Stimulated activated CD8-positive, alpha-beta memory T cell treated with anti-CD3 and anti-CD28 coated beads, Interleukin-12 subunit alpha, Interleukin-12 subunit beta, amount 100 ng/mL, for 24 hours (primary cell): ENCODE results near the gene RANGAP1.
A peak's percentile ranks its signal among the peaks of the same experiment; 100 is the strongest.

Experiments
- DNase-seq: peaks from one replicate; pipeline ENCODE4 v3.0.0-alpha.2; 2020; ENCODE audit errors: extremely low read depth

The RANGAP1 gene, protein sequence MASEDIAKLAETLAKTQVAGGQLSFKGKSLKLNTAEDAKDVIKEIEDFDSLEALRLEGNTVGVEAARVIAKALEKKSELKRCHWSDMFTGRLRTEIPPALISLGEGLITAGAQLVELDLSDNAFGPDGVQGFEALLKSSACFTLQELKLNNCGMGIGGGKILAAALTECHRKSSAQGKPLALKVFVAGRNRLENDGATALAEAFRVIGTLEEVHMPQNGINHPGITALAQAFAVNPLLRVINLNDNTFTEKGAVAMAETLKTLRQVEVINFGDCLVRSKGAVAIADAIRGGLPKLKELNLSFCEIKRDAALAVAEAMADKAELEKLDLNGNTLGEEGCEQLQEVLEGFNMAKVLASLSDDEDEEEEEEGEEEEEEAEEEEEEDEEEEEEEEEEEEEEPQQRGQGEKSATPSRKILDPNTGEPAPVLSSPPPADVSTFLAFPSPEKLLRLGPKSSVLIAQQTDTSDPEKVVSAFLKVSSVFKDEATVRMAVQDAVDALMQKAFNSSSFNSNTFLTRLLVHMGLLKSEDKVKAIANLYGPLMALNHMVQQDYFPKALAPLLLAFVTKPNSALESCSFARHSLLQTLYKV

DNA sequence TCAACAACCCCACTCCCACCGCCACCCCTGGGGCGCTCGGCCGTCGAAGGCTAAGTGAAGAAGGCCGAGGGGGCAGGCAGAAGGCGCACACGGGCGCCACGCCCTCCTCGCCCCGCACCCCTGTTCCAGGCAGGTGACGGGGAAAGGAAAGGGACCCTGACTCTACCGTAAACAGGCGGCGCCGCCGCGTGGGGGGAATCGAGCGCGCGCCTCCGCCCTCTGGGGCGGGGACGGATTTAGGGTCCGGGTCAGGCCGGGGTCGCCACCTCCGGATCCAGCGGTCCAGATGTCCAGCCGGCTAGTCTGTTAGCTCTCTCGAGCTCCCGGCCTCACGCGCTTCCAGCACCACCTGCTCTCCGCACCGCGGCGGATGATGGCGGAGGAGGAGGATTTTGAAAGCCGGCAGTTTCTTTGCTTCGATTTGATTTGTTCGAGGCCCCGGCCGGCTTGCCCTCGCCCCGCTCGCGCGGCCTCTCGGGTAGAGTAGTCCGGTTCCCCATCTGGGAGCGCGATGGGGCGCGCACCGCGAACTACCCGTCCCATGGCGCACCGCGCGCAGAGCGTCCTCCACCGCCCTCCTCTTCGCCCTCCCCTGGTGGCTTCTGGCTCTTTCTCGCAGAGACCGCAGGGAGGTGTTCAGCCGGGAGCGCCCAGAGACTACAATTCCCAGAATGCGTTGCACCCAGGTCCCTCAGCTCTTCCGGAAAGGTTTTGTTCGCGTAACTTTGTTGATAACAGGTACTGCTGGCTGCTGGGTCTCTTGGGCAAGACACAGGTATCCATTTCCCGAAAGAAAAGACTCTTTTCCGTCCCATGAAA is at the start of gene RANGAP1:
Gene RANGAP1 (minus strand): TSS at position 368 of the 819 bp plus-strand sequence. CDS start 5,143 bp downstream, outside the sequence.
- DNase-seq: peak; percentile 94

DNA sequence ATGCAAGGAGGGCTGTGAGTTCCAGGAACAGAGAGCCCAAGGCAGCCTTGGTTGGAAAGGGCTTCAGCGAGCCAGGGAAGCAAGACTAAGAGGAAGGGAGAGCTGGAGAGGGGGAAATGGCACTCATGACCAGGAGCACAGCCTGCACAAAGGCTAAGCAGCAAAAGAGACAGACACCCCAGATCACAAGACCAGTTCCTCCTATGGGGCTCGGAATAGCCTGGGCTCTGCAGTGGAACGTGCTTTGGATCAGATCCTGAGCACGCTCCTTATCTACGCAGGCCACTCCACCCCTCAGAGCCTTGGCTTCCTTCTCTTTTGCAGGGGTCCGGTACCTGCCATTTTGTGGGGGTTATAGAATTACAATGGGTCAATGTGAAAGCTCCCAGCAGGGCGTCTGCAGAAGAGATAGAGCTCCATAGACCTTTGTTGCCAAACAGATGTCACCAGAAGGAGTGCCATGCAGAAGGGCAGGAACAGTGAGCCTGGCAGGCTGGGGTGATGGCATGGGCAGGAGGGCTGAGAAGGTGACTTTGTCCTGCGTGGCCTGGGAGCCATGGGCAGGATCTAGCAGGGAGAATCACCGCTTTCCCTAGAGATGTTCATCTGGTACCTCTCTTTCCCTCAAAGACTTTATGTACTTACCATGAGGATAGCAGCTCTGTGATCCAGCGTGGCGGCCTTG is 49.1 kb upstream of the RANGAP1 start:
- DNase-seq: no peak

DNA sequence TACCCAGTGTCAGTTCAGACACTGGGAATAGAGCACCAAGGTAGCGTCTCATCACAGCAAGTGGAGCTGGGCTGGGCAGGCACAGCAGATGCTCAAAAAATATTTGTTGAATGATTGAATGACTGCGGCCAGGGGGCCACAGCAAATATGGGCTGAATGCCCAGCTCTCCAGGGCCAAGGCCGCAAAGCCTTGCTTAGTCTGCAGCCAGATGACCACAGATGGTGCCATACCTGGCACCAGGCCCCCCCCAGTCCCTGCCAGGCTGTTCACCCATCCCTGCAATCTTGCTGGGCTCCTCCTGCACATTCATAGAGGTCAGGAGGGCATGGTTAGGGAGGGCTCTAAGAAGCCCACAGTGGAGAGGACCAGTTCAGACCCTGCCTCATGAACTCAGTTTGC is 48.2 kb upstream of the RANGAP1 start:
- DNase-seq: no peak

DNA sequence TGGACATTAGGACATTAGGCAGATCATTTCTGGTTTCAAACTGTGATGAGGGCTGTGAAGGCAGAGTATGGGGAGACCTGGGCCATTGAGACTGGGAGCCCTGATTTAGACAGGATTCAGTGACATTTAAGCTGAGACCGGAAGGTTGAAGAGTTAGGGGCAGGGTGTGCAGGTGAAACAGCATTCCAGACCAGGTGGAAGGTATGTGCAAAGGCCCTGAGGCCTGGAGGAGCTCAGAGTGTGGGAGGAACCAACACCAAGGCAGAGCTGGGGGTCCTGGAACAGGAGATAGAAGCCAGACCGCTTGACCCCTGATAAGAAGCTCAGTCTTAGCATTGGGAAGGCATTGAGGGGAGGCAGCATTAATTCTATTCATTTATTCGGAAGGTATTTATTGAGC is 47.8 kb upstream of the RANGAP1 start:
- no peak for DNase-seq

DNA sequence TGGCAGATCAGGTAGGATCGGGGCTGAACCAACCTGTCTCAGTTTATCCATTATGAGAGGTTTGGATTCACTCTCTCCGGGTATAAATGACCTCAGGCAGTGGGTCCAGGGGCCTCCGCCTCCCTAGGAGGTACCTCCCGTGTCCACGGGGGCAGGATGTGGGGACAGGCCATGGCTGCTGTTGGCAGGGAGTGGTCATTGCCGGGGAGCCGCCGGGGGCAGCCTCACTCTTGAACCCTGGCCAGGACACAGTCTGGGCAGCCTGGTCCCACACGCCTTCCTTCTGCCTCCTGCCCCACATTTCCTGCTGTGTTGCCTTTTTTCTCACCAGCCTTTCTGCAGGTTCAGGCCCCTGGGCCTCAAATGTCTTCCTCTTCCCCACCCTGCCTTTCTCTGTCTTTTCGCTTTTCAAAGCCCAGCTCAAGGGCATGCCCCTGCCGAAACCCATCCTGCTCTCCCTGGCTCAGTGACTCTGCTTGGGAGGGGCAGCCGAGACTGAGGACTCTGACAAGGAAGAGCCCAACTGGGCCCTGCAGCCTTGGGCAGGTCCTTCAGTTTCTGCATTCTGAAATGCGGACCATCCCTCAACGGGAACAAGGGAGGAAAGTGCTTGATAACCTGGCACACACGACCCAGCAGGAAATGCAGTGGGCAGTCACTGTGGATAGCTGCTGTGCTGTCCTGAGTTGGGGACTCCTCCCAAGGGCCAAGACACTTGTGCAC is 46.4 kb upstream of the RANGAP1 start:
- no peak for DNase-seq

DNA sequence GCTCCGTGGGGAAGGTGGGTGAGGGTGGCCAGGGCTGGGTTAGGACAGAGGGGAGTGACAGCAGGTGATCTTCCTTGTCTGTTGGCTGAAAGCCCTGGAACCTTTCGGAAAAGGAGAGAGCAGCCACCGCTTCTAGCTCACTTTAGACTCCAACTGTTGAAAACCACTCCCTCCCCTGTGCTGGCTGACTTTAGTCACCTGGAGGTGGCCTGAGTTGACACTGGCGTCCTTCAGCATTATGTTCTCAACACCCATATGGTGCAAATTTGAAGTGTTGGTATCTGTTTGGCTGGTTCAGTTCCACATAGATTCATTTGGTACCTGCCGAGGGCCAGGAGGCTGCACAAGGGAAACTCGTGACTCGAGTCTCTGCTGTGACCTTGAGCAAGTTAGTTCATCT is 44.2 kb upstream of the RANGAP1 start:
- no peak for DNase-seq

DNA sequence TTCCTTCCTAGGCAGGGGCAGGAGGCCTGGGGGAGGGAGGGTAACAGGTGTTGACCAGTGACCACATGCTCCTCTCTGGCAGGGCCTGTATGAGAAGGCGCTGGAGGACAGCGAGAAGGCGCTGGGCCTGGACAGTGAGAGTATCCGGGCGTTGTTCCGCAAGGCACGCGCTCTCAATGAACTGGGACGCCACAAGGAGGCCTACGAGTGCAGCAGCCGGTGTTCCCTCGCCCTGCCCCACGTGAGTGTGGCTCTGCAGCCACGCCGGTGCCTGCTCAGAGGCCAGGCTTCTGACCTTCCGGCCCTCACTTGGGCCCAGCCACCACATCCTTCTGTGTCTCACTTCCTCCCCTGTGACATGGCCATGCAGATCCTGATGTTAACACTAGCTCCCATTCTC is 41.1 kb upstream of the RANGAP1 start:
- DNase-seq: no peak

DNA sequence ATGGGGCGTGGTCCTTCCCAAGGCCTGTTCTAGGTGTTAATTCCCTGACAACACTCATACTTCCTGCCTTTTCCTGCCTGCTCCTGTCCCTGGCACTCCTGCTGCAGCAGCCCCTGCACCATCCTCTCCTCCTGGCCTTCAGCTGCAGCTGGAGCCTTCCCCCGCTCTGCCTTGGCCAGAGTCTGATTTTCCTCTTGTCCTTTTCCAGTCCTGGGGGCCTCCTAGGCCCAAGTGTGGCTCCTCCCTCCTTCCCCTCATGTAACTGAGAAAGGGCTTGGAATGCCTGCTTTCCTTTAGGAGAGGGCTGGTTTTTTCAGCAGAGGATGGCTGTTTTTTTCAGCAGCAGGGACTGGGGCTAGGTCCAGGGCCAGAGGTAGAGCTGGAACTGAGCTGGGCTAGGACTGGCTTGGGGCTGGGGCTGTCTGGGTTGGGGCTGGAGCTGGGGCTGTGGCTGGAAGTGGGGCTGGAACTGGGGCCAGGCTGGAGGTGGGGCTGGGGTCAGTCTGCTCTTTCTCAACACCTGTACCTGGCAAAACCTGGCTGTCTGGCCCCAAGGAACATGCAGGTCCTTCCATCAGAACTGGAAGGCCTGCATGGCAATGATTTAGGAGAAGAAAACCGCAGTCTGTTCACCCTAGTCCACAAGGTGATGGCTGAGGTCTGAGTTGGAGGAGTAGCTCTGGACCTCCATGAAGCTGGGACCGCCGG is 39.0 kb upstream of the RANGAP1 start:
- DNase-seq: no peak

DNA sequence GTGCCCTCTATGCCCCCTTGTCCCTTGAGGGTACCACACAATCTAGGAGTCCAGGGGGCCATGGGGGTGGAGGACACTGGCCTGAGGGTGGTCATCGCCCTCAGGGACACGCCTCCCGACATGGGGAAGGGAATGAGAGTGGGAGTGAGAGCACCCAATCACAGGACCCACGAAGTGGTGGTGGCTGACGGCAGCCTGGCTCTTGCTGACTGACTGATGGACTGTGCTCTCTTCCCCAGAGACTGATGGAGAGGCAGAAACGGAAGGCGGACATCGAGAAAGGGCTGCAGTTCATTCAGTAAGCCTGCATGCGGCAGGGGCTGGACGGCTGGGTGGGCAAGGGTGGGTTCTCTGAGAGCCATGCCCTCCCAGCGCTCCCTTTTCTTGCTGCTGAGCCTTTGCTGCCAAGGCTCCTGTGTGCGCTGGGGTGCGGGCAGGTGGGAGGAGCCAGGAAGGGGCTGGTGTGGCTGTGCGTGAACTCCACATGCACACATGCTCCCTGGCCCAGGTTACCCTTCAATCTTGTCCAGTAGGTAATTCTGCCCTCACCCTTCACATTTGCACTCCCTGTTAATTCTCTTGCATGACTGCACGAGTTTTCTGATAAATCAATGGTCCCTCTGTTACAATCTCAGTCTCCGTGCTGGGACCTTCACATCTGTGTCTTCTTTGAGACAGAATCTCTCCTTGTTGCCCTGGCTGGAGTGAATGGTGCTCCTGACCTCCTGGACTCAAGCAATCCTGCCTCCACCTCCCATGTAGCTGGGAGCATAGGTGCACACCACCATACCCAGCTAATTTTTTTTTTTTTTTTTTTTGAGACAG is 34.6 kb upstream of the RANGAP1 start:
- DNase-seq: no peak

DNA sequence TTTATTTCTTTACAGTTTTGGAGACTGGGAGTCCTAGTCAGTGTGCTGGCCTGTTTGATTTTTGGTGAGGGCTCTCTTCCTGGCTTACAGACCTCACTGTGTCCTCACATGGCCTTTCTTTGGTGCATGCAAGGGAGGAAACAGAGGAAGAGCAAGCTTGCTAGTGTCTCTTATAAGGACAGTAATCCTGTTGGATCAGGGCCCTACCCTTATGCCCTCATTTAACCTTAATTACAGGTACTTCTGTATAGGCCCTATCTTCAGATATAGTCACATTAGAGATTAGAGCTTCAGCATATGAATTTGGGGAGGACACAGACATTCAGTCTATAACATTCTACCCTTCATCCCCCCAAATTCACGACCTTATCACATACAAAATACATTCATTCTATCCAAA is 29.6 kb upstream of the RANGAP1 start:
- no peak for DNase-seq

DNA sequence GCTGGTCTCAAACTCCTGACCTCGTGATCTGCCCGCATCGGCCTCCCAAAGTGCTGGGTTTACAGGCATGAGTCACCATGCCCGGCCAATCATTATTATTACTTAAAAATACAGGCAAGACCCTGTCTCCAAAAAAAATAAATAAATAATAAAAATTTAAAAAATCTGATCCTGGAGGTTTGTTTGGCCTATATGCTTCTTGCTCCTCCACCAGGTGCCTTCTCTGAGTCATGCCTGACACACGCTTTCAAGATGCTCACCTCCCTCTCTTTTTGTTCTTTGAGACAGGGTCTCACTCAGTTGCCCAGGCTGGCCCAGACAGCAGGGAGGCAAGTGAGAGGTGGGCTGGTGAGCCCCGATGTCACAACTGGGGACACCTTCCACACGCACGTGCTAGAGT is 28.8 kb upstream of the RANGAP1 start:
- DNase-seq: no peak

DNA sequence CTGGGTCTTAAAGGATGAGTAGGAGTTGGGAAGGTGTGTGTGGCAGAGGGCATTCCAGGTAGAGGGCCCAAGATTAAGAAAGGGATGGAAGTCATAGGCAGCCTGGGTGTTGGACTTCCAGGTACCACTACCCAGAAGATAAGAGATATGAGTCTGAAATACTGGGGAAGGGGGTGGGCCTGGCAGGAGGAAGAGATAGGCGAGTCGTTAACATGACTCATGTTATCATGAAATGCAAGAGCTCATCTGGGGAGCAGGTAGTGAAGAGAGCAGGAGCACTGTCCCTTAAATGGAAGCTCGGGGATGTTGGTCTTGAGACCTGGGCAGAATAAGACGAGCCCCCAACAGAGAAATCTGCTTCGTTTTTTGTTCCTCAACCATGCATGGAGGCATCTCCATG is 25.5 kb upstream of the RANGAP1 start:
- no peak for DNase-seq

DNA sequence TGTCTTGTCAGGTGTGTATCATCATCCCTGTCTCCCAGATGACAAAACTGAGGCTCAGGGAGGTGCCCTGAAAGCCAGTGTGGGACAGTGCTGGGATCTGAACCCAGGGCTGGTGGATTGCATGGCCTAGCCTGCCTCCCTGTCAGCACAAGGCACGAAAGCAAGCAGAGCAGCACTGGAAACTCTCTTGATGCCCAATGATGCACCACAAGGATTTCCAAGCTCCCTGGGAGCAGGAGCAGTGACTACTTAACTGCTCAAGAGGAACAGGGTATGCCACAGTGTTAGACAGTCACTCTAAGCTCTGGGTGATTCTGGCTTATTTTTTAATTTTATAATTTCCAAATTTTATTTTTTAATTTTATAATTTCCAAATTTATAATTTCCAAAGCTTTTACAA is 24.3 kb upstream of the RANGAP1 start:
- no peak for DNase-seq

DNA sequence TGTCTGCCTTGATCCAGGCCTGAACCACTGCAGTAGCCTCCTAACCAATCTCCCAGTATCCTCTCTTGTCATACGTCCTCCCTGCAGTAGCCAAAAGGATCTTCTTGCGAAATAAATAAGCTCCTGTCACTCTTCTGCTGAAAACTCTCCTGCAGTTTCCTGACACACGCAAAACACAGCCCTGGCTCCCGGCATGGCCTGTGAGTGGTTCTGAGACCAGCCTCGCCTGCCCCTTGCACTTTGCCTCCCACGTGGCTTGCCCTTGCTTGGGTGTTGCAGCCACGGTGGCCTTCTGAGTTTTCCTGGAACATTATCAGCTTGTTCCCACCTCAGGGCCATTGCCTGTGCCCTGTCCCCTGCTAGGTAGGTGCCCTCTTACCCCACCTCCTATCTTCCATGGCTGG is 22.6 kb upstream of the RANGAP1 start:
- DNase-seq: no peak

DNA sequence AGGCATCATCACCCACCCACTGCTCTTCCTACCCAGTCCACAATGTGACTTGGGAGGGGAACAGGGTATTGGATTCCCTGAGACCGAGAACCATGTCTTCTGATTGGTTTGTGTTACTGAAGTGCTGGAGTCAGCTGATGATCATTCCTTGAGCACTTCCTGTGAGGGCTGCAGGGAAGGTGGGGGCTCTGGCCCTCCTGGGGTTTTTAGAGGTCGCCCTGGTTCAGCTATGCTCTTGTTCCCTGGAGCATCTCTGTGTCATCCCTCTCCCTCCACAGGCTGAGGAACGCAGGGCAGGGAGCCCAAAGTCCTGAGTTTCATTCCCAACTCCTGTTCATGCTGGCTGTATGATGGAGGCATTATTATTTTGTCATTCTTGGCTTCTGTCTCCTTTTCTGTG is 22.1 kb upstream of the RANGAP1 start:
- no peak for DNase-seq

DNA sequence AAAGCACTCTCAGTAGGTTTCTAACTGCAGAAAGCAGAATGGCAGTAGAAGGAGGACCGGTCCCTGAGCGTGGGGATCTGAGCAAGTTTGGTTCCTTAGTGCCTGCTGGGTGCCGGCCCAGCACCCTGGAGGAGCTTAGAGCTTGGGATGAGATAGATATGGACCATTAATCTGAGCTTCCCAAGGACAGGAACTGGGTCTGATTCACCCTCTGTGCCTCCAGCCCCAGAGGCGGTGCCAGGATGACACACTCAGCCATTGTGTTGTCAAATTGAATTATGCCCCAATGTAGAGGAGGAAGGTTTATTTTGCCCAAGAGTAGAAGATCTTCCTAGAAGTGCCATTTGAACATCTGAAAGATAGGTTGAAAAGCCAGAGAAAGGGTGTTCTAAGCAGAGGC is 19.7 kb upstream of the RANGAP1 start:
- no peak for DNase-seq

DNA sequence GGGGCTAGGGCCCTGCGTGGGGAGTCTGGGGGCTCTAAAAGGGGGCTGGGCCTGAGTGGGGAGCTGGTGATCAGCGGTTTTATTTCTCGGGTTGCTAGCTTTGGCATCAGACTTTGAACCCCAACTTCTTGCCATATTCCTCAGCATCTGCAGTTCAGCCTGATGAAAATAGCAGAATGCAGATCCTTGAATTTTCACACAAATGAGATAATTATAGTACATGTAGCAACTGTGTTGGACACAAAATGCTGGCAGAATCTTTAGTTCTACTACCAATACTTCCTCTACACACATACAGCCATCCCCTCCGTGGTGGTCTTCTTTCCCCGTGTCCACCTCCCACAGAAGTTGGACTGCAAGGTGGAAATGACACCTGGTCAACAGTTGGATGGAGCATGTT is 16.8 kb upstream of the RANGAP1 start:
- no peak for DNase-seq

DNA sequence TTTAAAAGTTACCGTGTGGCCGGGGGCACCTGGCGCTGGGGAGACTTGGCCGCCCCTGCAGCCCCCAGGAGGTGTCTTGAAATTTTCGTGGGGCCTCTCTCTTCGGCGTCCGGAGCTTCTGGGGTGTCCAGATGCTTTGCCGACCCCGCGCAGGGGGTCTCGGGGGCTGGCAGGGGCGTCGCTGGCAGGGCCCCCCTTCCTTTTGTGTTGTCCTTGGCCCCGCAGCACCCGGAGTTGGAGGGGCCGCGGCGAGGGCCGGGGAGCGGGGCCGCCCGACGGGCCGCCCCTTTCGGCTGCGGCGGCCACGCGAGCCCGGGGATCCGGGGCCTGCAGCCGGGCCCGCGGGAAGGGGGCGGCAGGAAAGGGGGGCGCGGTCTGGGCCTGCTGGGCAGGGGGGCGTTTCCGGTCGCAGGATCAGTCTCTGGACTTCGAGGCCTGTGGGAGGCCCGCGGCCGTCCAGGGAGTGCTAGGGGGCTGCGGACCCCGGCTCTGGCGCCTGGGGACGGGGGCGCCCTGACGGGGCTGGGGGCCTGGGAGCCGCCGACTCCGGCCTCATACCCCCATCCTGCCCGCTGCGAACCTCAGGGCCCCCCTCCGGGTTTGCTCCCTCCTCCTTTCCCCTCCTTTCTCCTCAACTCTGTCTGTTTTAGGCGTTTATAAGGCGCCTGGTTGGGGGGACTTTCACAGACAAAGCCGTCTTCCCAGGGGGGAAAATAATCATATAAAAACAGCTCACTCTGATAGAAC is 16.2 kb upstream of the RANGAP1 start:
- DNase-seq: no peak
